Astrocyte (in vitro differentiated cells and primary cell): ENCODE results near the gene ZMYM1. TPM values are rescaled to one million over a fixed set of nuclear protein-coding genes. Genes with fewer than 3 reads are reported as not detected.
"Not testable (repeated sequence)": the region's sequence is repeated elsewhere in the genome, so short reads cannot be mapped to it uniquely, and the experiment has no call there.

Experiments
- DNase-seq: peaks from one replicate; pipeline ENCODE4 v3.0.0-alpha.2; 2010; ENCODE audit warnings: low read depth
- FAIRE-seq: peaks from 2 replicates; lab custom pipeline; 2011; peaks lifted over from hg19 to GRCh38; lab: Jason Lieb, UNC
- H2AFZ ChIP-seq: 2 replicates; pipeline ENCODE4 v1.6.0; 2012; ENCODE audit warnings: low read depth, low read length, inconsistent platforms
- H3K27ac ChIP-seq: 2 replicates; pipeline ENCODE4 v1.5.1; 2011; ENCODE audit warnings: low read depth, low read length, inconsistent platforms
- H3K27me3 ChIP-seq: 2 replicates; pipeline ENCODE4 v1.6.0; 2011; ENCODE audit warnings: low read length, inconsistent platforms; ENCODE audit not compliant: insufficient read depth
- H3K36me3 ChIP-seq: 2 replicates; pipeline ENCODE4 v1.5.1; 2011; ENCODE audit warnings: low read length, inconsistent platforms; ENCODE audit not compliant: insufficient read depth
- H3K4me1 ChIP-seq: 2 replicates; pipeline ENCODE4 v1.5.1; 2011; ENCODE audit warnings: low read length, inconsistent platforms; ENCODE audit not compliant: insufficient read depth
- H3K4me2 ChIP-seq: 2 replicates; pipeline ENCODE4 v1.6.0; 2012; ENCODE audit warnings: low read length, inconsistent platforms
- H3K4me3 ChIP-seq: 2 replicates; pipeline ENCODE4 v1.5.1; 2011; ENCODE audit warnings: low read depth, mild to moderate bottlenecking, low read length, inconsistent platforms; ENCODE audit not compliant: insufficient read depth
- H3K79me2 ChIP-seq: 2 replicates; pipeline ENCODE4 v1.6.0; 2012; ENCODE audit warnings: mild to moderate bottlenecking, low read length, inconsistent platforms; ENCODE audit not compliant: insufficient read depth
- H3K9ac ChIP-seq: 2 replicates; pipeline ENCODE4 v1.6.0; 2012; ENCODE audit warnings: mild to moderate bottlenecking, low read length, inconsistent platforms
- H3K9me3 ChIP-seq: 2 replicates; pipeline ENCODE4 v1.5.1; 2012; ENCODE audit warnings: low read depth, mild to moderate bottlenecking, low read length, inconsistent platforms; ENCODE audit not compliant: insufficient read depth
- H4K20me1 ChIP-seq: 2 replicates; pipeline ENCODE4 v1.6.0; 2012; ENCODE audit warnings: low read length, inconsistent platforms; ENCODE audit not compliant: insufficient read depth
- H3K27ac Mint-ChIP-seq: one replicate; pipeline ENCODE4 v1.8.0; 2021; ENCODE audit warnings: mild to moderate bottlenecking, mixed read lengths; ENCODE audit not compliant: unreplicated experiment
- H3K27me3 Mint-ChIP-seq: one replicate; pipeline ENCODE4 v1.8.0; 2021; ENCODE audit warnings: low read depth, mixed read lengths; ENCODE audit not compliant: unreplicated experiment
- H3K36me3 Mint-ChIP-seq: one replicate; pipeline ENCODE4 v1.8.0; 2021; ENCODE audit warnings: low read depth, mixed read lengths; ENCODE audit not compliant: unreplicated experiment
- H3K4me1 Mint-ChIP-seq: one replicate; pipeline ENCODE4 v1.8.0; 2021; ENCODE audit warnings: low read depth, mixed read lengths; ENCODE audit not compliant: unreplicated experiment
- H3K4me3 Mint-ChIP-seq: one replicate; pipeline ENCODE4 v1.8.0; 2021; ENCODE audit warnings: mild to moderate bottlenecking, moderate library complexity, mixed read lengths; ENCODE audit not compliant: unreplicated experiment
- H3K9me3 Mint-ChIP-seq: one replicate; pipeline ENCODE4 v1.8.0; 2021; ENCODE audit warnings: mild to moderate bottlenecking, mixed read lengths; ENCODE audit not compliant: unreplicated experiment
- EZH2 ChIP-seq: IDR thresholded peaks from 2 replicates; pipeline ENCODE4 v1.6.1; 2012; ENCODE audit warnings: mild to moderate bottlenecking, low read length, inconsistent platforms; ENCODE audit not compliant: insufficient read depth
- total RNA-seq: library from RNA; stranded (reverse); gene quantifications from 2 replicates; pipeline ENCODE4 v1.2.1, GENCODE V29; 2021
- TF ChIP-seq, protein P1 (sequence below): IDR thresholded peaks from 2 replicates; pipeline ENCODE4 v1.5.1; 2011; ENCODE audit warnings: low read depth, mild to moderate bottlenecking, inconsistent platforms, low read length, moderate library complexity; ENCODE audit not compliant: insufficient read depth

The ZMYM1 gene
- total RNA-seq, 1 donor from 2014 or later: 15.1 TPM

DNA sequence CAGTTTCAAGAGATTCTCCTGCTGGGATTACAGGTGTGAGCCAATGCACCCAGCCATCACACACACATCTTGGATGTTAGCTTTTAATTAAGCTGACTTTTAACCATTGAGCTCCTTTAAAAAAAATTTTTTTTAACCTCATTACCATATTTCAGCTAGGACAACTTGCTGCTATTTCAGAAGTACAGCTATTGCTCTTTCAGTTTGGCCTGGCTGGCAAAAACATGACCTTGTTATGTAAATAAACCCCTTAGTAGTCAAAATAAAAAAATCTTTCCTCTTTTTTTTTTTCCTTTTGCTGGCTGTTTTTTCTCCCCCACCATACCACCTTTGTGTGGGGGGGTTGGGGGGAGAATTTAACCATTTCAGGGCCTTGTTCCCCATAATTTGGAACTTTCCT, 49.9 kb downstream of the ZMYM1 start:
- H3K79me2 ChIP-seq: no peaks in the 10 kb centered on the region
- no peaks in the 10 kb centered on the region for H4K20me1 ChIP-seq
- Mint-ChIP-seq H3K27ac (no peak overlapping the region), H3K27me3 (no peaks in the 10 kb centered on the region), H3K9me3 (peaks cover 24% of the 10 kb centered on the region), H3K4me3 (no peak overlapping the region), H3K4me1 (no peaks in the 10 kb centered on the region), H3K36me3 (no peaks in the 10 kb centered on the region)
- H2AFZ ChIP-seq: no peak overlapping the region
- H3K4me3 ChIP-seq: no peak overlapping the region
- DNase-seq: no peak
- no peak overlapping the region for H3K9ac ChIP-seq
- no peak overlapping the region for H3K27ac ChIP-seq
- H3K4me2 ChIP-seq: no peak overlapping the region
- peaks cover 6% of the 10 kb centered on the region for H3K9me3 ChIP-seq
- no peak for FAIRE-seq
- H3K27me3 ChIP-seq: no peaks in the 10 kb centered on the region
- no peaks in the 10 kb centered on the region for H3K36me3 ChIP-seq
- no peaks in the 10 kb centered on the region for H3K4me1 ChIP-seq
- TF ChIP-seq, protein P1, sequence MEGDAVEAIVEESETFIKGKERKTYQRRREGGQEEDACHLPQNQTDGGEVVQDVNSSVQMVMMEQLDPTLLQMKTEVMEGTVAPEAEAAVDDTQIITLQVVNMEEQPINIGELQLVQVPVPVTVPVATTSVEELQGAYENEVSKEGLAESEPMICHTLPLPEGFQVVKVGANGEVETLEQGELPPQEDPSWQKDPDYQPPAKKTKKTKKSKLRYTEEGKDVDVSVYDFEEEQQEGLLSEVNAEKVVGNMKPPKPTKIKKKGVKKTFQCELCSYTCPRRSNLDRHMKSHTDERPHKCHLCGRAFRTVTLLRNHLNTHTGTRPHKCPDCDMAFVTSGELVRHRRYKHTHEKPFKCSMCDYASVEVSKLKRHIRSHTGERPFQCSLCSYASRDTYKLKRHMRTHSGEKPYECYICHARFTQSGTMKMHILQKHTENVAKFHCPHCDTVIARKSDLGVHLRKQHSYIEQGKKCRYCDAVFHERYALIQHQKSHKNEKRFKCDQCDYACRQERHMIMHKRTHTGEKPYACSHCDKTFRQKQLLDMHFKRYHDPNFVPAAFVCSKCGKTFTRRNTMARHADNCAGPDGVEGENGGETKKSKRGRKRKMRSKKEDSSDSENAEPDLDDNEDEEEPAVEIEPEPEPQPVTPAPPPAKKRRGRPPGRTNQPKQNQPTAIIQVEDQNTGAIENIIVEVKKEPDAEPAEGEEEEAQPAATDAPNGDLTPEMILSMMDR: no peak
- TF ChIP-seq EZH2: no peak

- Histone ChIP-seq H3K4me1 (no peaks in the 10 kb centered on the region), H3K79me2 (no peaks in the 10 kb centered on the region), H3K4me3 (no peak overlapping the region), H3K9me3 (no peaks in the 10 kb centered on the region), H3K27me3 (no peaks in the 10 kb centered on the region), H3K9ac (no peak overlapping the region), H4K20me1 (no peaks in the 10 kb centered on the region), H3K27ac (no peak overlapping the region), H3K4me2 (no peak overlapping the region), H3K36me3 (no peaks in the 10 kb centered on the region), H2AFZ (no peak overlapping the region)
- DNase-seq (no peak), FAIRE-seq (no peak)
- H3K36me3 Mint-ChIP-seq: peaks cover 6% of the 10 kb centered on the region
- TF ChIP-seq EZH2: no peak
- TF ChIP-seq, protein P1: no peak
- no peak overlapping the region for H3K27ac Mint-ChIP-seq
- peaks cover 11% of the 10 kb centered on the region for H3K9me3 Mint-ChIP-seq
- no peak overlapping the region for H3K4me3 Mint-ChIP-seq
- no peaks in the 10 kb centered on the region for H3K4me1 Mint-ChIP-seq
- H3K27me3 Mint-ChIP-seq: peaks cover 7% of the 10 kb centered on the region
Observed at GRCh38 chr1:35136780-35137179, 57.6 kb downstream of the ZMYM1 start.

- not testable (repeated sequence) for H3K27ac Mint-ChIP-seq, H3K4me2 ChIP-seq, H3K9me3 ChIP-seq, H3K27ac ChIP-seq, H3K36me3 Mint-ChIP-seq, H4K20me1 ChIP-seq, H3K27me3 ChIP-seq, H2AFZ ChIP-seq, DNase-seq, H3K36me3 ChIP-seq, H3K4me1 Mint-ChIP-seq, H3K27me3 Mint-ChIP-seq, FAIRE-seq, H3K4me3 ChIP-seq, H3K4me3 Mint-ChIP-seq, H3K9ac ChIP-seq, H3K79me2 ChIP-seq, H3K4me1 ChIP-seq
- peaks cover 11% of the 10 kb centered on the region for H3K9me3 Mint-ChIP-seq
Observed at GRCh38 chr1:35137590-35137989, 58.4 kb downstream of the ZMYM1 start.

GRCh38 chr1:35142294-35142693, 63.1 kb downstream of the ZMYM1 start:
- H3K9me3 Mint-ChIP-seq, H3K27ac ChIP-seq, H3K4me1 ChIP-seq, H4K20me1 ChIP-seq, H3K4me3 ChIP-seq, H3K27me3 ChIP-seq, H3K4me3 Mint-ChIP-seq, H3K4me1 Mint-ChIP-seq, H3K79me2 ChIP-seq, H3K27ac Mint-ChIP-seq, H3K9me3 ChIP-seq, H3K36me3 Mint-ChIP-seq, FAIRE-seq, H2AFZ ChIP-seq, H3K36me3 ChIP-seq, DNase-seq, H3K9ac ChIP-seq, H3K4me2 ChIP-seq: not testable (repeated sequence)
- peaks cover 15% of the 10 kb centered on the region for H3K27me3 Mint-ChIP-seq

- H3K9me3 Mint-ChIP-seq, H3K4me1 Mint-ChIP-seq, H3K27ac Mint-ChIP-seq, H3K4me3 ChIP-seq, H3K9me3 ChIP-seq, H3K36me3 ChIP-seq, H3K4me3 Mint-ChIP-seq, H3K79me2 ChIP-seq, H3K27me3 ChIP-seq, DNase-seq, H4K20me1 ChIP-seq, H3K4me2 ChIP-seq, H3K4me1 ChIP-seq, H3K27ac ChIP-seq, H3K9ac ChIP-seq, H2AFZ ChIP-seq, FAIRE-seq, H3K36me3 Mint-ChIP-seq: not testable (repeated sequence)
- peaks cover 15% of the 10 kb centered on the region for H3K27me3 Mint-ChIP-seq
Observed at GRCh38 chr1:35142728-35143127, 63.5 kb downstream of the ZMYM1 start.
